Measurements from ENCODE around the gene R3HDML.

DNA sequence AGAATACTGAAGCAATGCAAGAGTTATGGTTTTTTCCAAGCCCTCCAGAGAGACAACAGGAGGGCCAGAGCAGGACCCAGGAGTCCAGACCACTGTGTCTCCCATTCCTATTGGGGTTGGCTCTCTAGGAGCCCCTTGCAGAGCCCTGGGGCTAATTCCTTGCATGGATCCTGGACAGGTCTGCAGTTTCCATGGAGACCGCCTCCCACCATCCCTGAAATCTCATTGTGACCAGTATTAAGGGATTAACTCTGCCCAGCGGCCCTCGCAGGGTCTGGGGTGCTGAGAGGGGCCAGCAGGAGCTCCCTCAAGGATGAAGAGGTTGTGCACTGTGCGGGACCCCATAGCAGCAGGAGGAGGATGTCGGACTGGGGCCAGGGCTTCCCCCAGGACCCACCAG, 53.4 kb downstream of the R3HDML start:
- no peak for TF ChIP-seq CTCF (conservative IDR thresholded peaks at IDR 0.05 in 1 of 2, IDR thresholded peaks at IDR 0.05 in 1 of 2; ENCODE audit: extremely low read depth in 1 of 2, insufficient read depth in 1 of 2, low read depth in 1 of 2, low read length in 2 of 2)
- no peak for TF ChIP-seq EZH2 (IDR thresholded peaks at IDR 0.05; ENCODE audit: borderline replicate concordance, low read length)
